ENCODE measurements around the gene GNAT2.

DNA sequence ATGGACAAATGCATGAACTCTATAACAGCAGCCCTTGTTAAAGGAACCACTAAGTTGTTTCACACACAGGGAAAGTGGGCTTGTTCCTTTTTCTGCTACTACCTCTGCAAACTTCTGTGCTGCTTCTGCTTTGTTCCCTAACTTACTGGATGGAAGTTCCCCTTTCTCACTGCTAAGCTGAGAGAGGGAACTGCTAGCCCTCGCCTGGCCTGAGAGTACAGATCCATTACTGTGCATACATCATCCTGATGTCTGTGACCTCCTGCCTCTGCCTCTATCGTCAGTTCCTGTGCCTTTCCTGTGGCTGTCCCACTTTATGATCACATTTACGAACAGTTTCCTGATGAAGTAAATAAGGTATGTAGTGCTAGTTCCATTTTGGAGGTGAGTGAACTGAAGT, 3.5 kb downstream of the GNAT2 start:
- TF ChIP-seq ZNF384 (IDR thresholded peaks at IDR 0.05) (no peak), FOXM1 (IDR thresholded peaks at IDR 0.05; ENCODE audit: borderline replicate concordance) (no peak), SP1 (IDR thresholded peaks at IDR 0.05) (no peak), FOXK2 (IDR thresholded peaks at IDR 0.05) (no peak), SUZ12 (IDR thresholded peaks at IDR 0.05) (no peak), TARDBP (IDR thresholded peaks at IDR 0.05) (no peak), ELF4 (IDR thresholded peaks at IDR 0.05) (no peak)
